Suppressor macrophage treated with lipopolysaccharide for 1 hour (primary cell): ENCODE results near the gene BRCA2.

Experiments used
- DNase-seq, 3 donors: peaks; one replicate each; pipeline ENCODE4 v3.0.0-alpha.2; 2020 to 2022

The BRCA2 gene, protein sequence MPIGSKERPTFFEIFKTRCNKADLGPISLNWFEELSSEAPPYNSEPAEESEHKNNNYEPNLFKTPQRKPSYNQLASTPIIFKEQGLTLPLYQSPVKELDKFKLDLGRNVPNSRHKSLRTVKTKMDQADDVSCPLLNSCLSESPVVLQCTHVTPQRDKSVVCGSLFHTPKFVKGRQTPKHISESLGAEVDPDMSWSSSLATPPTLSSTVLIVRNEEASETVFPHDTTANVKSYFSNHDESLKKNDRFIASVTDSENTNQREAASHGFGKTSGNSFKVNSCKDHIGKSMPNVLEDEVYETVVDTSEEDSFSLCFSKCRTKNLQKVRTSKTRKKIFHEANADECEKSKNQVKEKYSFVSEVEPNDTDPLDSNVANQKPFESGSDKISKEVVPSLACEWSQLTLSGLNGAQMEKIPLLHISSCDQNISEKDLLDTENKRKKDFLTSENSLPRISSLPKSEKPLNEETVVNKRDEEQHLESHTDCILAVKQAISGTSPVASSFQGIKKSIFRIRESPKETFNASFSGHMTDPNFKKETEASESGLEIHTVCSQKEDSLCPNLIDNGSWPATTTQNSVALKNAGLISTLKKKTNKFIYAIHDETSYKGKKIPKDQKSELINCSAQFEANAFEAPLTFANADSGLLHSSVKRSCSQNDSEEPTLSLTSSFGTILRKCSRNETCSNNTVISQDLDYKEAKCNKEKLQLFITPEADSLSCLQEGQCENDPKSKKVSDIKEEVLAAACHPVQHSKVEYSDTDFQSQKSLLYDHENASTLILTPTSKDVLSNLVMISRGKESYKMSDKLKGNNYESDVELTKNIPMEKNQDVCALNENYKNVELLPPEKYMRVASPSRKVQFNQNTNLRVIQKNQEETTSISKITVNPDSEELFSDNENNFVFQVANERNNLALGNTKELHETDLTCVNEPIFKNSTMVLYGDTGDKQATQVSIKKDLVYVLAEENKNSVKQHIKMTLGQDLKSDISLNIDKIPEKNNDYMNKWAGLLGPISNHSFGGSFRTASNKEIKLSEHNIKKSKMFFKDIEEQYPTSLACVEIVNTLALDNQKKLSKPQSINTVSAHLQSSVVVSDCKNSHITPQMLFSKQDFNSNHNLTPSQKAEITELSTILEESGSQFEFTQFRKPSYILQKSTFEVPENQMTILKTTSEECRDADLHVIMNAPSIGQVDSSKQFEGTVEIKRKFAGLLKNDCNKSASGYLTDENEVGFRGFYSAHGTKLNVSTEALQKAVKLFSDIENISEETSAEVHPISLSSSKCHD (N-terminal part only)

DNA sequence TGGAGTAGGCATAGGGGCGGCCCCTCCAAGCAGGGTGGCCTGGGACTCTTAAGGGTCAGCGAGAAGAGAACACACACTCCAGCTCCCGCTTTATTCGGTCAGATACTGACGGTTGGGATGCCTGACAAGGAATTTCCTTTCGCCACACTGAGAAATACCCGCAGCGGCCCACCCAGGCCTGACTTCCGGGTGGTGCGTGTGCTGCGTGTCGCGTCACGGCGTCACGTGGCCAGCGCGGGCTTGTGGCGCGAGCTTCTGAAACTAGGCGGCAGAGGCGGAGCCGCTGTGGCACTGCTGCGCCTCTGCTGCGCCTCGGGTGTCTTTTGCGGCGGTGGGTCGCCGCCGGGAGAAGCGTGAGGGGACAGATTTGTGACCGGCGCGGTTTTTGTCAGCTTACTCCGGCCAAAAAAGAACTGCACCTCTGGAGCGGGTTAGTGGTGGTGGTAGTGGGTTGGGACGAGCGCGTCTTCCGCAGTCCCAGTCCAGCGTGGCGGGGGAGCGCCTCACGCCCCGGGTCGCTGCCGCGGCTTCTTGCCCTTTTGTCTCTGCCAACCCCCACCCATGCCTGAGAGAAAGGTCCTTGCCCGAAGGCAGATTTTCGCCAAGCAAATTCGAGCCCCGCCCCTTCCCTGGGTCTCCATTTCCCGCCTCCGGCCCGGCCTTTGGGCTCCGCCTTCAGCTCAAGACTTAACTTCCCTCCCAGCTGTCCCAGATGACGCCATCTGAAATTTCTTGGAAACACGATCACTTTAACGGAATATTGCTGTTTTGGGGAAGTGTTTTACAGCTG lies at the start of gene BRCA2, which contains the start of gene ZAR1L:
Gene BRCA2 (plus strand): TSS at position 271 of the 790 bp plus-strand sequence. CDS start 953 bp downstream, outside the sequence.
Gene ZAR1L (minus strand): TSS at position 126 of the 790 bp plus-strand sequence. CDS start 3,438 bp downstream, outside the sequence.
- DNase-seq, result peak; percentile 98 to 100 (median 98)

DNA sequence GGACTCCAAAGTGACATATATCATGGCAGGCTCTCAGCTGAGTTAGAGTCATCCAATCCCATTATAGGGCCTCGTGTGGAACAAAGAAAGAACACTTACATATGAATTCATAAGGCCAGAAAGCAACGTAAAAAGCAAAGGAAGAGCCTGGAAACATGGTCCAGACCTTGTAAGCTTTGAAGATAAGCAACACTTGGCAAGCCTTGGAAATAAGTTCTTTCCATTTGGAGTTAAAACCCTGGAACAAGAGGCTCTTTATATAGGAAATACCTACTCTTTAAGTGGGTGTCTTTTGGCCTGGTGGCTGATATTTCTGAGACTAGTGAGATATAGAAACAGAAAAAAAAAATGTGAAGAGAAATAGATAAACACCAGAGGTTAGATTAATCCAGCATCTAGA lies 49.6 kb upstream of the BRCA2 start:
- no peak for DNase-seq

DNA sequence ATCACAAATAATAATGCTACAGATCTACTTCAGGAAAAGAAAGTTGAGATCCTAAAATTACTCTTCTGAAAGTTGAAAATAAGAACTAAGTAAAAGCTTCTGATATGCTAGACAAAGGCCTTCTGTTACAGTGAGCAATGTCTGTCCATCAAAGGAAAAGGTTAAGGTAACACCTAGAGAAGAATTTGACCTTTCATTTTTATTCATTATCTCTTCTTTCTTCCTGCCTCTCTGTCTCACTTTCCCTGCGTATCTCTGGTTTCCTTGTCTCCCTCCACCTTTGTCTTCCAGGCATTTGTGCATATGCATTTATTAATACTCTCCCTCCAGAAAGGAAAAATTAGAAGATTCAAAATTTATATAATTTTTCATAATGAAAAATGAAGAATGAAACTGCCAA lies 49.2 kb upstream of the BRCA2 start:
- DNase-seq, result no peak

DNA sequence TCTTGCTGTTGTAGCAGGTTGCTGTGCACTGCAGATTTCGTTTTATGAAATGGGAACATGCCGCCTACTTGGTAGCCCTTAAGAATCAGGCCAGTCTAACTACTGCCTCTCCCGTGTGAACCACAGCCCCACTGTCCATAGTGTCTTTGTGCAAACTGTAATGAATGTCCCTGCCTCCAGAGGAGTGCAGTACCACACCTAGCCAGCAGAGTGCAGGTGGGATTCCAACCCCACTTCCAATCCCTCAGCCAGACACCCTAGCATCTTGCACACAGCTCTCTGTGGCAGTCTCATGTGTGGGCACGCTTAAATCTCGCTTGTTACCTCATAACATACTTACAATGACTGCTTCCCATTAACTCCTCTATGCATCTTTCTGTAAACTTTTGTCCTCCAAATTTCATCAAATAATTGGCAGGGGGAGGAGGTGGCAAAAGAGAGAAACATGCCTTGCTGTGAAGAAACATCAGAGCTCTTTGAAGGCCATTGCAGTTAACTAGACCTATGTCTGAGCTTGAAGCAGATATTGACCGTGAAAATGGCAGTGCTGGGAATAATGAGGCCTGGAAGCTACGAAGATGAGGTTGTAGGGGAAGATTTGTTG lies 47.4 kb upstream of the BRCA2 start:
- DNase-seq, result peak in 1 of 3 donors; percentile 38

DNA sequence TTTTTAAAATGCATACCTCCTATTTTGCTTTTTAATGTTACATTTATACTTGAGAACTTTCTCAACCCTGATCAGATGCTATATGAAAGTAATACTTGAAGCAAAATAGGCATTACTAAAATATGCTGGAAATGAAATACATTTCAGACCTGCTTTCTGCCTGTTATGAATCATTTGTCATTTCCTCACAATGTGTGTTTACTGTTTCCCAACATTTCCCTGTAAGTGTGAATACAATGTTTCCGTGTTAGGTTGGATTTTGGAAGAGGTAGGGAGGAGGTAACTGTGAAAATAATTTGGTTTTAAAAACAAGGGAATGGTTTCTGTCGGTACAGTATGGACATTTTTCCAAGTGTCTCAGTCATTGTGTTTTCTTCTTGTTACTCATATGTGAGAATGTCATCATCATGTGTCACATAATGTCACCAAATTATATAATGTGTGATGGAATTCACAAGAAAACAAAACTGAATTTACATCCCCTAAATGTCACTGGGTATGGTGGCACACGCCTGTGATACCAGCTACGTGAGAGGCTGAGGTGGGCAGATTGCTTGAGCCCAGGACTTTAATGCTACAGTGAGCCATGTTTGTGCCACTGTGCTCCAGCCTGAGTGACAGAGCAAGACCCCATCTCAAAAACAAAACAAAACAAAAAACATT lies 43.2 kb upstream of the BRCA2 start:
- peak; percentile 22 to 76 (median 50) for DNase-seq

DNA sequence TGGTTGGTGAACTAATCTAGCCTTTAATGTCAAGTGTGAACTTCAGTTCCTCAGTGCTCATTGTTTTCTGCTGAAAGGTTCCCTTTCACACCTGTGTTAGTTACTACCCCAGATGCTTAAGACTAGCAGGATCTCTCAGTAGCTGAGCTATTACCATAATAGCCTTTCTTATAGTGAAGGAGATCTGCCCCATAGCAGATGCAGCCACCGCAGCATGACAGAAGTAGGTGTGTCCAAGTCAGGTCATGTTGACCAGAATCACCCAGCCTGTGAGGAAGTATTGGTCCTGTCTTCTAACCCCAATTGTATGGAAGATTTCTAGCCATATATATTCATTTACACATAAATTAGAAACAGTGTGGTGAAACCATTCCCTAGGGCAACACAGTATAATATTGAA lies 37.5 kb upstream of the BRCA2 start:
- no peak for DNase-seq

DNA sequence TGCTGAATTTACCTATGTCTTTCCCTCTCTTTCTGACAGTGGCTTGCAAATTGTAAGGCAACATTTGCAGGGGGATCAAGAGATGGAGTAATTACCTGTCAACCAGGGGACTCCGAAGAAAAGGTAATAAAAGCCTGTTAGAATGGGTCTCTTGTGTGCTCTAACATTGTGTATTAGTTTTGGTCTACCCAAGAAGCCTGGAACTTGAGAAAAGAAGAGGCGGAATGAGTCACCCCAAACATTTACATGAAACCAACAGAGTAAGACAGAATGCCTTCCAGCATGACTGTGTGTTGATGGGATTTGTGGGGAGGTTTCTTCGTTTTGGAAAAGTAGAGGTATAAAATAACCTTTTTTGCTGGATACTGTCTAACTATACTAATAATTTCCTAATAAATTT lies 36.9 kb upstream of the BRCA2 start:
- peak; percentile 15 to 42 (median 30) for DNase-seq

DNA sequence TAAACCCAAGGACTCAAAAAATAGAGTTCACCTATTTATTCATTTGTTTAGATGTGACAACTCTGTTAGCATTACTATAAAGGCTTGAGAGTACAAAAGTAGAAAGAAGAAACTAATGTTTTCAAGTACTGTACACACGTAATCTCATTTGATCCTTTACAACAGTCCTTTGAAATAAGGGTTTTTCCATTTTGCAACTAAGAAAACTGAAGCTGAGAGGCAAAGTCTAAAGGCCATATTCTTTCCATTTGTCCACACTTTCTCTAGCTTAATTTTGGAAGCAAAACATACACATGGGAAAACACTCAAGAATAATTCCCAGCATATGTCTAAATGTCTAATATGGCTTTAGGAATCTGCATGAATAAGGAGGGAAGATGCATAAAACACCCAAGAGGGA lies 34.2 kb upstream of the BRCA2 start:
- no peak for DNase-seq

DNA sequence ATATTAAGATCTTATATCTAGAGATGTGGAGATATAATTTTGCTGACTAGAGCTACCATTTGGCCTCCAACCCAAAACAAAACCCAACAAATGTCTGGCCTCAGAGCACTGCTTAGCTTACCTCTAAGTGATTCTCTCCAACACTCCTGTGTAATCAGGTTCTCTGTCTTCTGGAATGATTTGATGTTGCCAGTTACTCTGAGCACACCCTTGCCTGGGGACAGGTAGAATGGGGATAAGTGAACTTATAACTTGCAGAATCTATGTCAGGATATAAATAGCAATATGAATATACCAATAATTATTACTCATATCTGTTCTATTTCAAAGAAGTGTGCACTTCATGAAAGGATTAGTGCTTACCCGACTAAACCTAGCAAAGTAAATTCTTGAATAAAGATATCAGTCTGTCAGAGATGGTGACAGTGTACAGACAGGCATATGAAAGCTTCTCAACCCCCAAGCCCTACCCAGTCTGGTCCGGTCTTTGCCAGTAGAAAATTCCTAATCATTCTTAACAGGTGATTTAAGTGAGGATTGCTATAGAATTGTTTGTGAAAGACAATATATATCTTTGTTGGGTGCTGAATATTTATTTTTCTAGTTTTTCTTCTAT lies 33.1 kb upstream of the BRCA2 start:
- DNase-seq, result no peak

DNA sequence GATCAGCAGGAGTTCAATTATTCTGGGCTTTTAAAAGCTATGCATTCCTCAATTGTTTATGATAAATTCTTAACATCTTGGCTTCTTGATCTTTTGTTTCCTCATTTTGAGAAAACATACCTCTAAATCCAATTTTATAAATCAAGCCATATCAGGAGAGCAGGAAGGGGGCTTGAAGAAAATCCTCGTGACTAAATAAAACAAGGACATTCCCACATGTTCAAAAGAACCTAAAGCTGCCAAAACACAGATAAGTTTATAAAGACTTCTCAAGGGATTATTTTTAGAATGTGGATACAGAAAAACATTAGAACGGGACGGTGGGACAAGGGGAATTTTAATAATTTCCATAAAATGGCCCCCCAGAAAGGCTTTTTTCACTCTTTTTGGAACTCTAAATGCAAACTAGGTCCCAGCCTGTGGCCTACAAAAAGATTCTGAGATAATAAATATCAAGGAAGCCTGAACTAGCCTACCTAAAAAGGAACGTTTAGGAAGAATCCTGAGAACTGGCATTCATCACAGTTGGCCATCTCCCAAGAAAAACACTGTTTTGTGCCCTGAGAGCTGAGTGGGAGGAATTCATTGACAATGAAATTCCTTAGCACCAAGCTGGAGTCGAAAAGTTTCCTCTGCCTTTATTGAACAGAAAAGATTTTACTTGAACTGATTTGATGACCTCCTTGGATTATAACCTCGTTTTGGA lies 30.2 kb upstream of the BRCA2 start:
- DNase-seq, result no peak

DNA sequence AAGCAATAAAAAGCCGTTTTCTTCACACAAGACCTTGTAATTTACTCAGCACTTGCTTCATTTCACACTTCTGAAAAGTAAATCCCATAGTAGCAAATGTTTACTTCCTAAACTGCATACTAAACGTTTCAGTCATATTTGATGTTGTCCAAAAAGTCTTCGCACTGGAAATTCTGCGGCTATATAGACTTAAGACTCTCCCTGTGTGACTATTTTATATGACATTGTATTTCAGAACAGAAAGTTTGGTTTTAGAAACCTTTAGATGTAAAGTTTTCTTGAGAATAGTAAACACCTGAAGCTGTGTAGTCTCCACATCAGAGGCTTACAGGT lies 29.7 kb upstream of the BRCA2 start:
- no peak for DNase-seq

DNA sequence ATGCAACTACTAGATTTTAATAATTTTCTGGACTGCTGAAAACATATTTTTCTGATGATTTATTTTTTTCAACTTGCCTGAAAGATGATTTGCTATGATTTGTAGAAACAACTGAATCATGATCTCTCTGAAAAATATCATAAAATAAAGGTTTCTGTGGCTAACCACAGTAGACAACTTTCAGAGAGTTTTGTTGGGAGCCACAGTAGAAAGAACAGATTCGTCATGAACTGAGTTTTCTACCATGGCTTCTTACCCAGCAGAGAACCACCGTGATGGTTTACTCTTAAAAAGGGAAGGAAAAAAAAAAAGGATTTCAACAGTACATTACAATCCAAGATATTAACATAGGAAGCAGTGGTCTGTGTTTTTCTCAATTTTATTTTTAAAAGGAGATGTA lies 18.1 kb upstream of the BRCA2 start:
- no peak for DNase-seq

DNA sequence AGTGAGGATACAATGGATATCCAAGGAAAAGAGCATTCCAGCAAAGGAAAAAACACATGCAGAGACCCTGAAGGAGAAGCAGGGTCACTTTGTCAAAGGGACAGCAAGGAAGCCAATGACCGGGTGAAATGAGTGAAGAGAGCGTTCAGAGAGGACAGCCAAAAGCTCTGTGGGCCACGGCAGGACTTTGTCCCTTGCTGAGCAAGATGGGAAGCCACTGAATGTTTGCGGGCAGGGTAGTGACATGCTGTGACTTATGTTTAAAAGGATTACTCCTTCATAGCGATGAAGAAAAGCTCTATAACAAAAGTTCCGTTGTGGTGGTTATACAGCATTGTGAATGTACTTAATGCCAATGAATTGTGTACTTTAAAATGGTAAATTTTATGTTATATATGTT lies 16.6 kb upstream of the BRCA2 start:
- DNase-seq, result no peak

DNA sequence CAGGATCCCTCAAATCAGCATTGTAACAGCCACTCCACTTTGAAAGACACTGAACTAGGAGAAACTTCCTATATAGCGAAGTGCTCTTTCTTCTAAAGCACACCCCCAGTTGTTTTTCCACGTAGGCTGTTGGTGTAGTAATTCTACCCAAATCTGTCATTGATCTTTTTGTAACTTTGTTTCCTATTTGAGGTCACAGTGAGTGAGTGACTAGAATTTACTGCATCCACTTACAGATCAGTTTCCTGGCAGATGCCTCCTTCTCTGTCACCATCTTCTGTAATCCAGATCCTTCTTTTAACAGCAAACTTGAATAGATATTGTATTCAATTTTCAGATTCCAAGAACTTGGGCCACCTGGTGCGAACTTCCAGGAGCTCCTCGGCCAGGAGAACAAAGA lies 15.4 kb upstream of the BRCA2 start:
- DNase-seq, result no peak

DNA sequence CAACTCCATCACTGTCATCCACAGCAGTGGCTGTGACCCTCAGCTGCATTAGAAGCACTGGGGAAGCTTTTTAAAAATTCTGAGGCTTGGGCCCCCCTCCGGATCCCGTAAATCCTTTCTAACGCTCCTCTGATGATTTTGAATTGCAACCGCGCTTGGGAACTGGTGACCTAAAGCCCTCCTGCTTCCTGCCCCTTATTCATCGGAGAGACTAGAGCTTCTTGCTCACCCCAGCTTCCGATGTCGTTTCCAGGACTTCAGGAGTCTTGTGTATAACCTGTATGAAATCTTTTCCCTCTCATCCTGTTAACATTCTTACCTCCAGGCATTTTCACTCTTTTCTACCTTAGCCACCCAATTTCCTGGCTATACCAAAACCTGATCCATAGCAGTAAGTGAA lies 14.9 kb upstream of the BRCA2 start:
- DNase-seq, result no peak

DNA sequence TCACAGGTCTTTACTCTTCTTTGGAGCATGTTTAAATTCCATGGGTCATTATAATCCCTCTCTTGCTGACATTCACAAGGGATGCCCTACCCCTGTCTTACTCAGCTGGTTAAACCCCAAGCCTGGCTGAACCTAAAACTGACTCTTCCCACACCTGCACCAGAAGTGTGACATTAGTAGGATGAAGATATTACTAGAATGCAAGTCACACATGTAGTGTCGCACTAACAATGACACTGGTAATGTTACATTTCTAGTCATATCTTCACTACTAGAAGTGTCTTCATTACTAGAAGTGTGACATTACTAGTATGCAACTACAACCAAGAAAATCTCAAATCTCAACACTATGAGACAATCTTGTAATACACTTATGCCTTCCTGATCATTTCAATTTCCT lies 14.4 kb upstream of the BRCA2 start:
- DNase-seq, result no peak

DNA sequence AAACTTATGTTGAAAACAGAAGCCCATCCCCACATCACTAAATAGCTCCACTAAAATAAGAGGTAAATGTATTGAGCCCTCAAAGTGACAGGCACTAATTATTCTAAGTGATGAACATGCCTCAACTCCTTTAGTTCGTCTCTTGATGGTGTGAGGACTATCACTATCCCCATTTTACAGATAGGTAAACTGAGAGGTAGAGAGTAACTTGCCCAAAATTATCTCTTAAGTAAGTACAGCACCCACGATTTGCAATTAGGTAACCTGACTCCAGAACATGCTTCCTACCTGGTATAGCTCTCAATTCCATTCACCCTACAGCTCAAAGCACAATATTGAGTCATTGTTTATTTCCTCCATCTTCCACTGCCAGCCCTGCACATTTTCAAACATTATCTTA lies 12.8 kb upstream of the BRCA2 start:
- DNase-seq, result no peak

DNA sequence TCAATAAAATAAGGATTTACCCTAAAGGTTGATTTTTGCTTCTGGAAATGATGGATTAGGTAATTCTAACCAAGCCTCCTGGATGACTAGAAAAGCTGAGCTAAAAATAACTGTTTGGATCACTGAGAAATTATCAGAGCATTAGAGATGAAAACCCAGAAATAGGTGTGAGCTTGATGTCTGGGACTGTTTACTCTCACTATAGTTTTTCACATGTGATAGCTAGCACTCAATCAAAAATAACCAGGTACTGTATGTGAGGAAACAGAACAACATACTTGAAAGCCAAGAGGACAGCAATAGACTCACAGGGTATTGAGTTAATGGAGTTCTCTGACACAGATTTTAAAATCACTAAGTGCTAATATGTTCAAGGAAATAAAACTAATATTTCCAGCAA lies 9.7 kb upstream of the BRCA2 start:
- no peak for DNase-seq

DNA sequence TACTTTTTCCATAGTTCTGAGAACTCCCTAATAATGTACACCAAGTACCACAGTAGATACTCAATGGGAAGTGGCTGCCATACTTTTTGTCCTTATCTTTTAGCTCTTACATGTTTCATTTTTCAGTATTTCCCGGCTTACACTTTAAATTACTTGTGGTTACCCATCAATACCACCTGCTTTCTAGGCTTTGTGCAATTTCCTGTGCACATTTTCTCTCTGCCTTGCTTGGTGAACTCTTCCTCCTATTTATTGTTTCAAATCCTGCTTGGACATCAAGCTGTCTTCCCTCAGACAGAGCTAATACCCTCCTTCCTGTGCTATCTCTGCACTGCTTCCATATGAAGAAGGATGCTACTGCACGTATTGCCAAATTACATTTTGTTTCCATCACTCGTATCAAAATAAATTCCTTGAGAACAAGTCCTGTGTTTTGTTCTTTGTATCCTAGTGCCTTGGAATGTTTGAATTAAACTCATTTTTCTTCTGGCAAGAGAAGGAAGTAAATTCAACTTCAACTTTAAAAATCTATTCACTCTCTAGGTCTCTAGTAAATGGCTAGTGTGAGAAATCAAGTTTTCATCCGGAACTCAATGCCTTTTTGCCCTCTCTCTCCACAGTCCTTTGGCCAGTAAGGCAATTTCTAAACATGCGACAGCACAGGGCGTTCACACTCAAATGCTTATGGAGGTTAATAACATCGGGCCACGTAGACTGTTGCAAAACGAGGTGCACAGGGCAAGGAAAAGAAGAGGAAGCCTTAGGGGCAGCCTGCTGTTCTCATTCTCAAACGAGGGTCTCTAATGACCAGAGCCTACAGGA lies 5.8 kb upstream of the BRCA2 start:
- peak in 2 of 3 donors; percentile 28 to 30 for DNase-seq
